Limb (tissue), 2 donors: Measurements from ENCODE around the gene WBP11.
A peak's percentile ranks its signal among the peaks of the same experiment; 100 is the strongest.

Experiments used
- DNase-seq, 2 donors: peaks; one replicate each; pipeline ENCODE4 v3.0.0-alpha.2; 2016; ENCODE audit errors: extremely low spot score in 2 of 2

WBP11 gene

DNA sequence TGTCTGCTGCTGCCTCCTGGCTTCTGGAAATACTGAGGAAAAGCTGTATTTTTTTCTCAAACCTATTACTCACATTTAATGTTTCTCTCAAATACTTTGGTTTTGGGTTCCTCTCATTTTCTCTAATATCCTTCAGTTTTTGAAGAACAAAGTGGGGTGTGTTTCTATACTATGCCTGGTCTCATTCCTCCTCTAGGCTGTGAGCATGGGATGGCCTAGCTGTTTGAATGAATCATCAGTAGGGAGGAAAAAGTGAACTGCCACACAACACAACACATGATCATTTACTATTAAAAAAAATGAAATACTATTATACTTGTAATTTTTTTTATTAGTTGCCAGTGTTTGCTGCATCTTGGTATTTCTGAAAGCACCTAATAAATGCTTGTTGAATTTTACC is 22.0 kb upstream of the WBP11 start:
- no peak for DNase-seq

DNA sequence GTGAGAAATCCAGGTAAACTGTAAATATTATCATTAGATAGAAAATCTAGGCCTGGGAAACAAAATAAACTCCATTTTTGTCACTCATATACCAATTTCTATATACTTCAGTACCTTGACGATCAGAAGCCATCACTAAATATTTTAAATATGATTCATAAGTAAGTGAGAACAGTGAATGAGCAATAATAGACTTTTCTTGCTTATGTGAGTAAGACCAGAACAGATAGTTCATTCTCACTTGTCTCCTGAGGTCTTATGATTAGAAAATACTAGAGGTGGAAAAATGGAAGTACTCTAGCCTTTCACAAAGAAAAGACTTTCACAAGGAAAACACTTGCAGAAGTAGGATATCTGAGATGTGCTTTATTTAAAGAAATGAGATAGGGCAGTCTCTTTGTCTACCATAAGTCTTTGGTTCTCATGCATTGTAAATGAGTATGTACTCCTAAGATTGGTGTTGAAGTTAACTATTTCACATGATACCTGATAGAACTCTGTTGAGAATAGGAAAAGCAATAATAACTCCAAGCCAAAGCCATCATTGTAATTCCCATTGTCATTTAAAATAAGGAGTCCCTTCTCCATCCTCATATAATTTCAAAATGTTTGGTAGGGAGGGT is 20.8 kb upstream of the WBP11 start:
- no peak for DNase-seq

DNA sequence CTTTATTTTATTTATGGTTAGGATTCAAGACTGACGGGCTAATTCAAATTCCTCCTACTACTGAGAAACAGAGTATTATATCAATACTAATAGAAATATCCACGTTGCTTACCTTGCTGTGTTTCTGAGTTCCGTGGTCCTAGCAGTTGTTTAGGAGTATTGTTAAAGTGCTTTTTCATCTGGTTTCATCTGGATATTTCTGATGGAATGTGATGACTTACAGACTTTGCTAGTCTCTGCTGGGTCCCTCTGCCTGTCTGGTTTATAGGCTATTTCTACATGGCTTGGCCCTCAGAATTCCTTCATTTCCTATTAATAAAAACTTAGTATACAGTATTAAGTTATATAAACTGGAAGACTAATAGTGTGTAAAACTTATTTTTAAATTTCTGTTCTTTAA is 10.7 kb upstream of the WBP11 start, which contains the start of gene SMCO3:
Gene SMCO3, minus strand, starts transcription at position 169 of the 400 bp plus-strand sequence. CDS start 7,502 bp downstream, outside the sequence.
- DNase-seq = no peak

DNA sequence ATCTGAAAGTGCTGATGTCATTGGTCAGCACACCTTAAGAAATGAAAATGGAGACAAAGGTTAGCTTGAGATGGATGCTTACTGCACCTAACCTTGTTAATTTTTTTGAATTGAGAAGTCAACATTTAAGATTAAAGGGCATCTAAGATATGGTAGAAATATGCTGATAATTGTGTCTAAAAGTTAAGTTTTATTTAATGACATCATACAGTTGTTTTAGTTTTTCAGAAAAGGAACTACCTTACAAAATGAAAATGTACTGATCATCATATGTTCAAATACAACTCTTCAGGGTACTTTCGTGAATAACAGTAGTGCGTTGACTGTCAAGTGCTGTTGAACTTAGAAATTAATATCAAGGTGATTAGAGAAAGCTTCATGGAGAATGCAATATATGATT is 8.2 kb upstream of the WBP11 start:
- no peak for DNase-seq

DNA sequence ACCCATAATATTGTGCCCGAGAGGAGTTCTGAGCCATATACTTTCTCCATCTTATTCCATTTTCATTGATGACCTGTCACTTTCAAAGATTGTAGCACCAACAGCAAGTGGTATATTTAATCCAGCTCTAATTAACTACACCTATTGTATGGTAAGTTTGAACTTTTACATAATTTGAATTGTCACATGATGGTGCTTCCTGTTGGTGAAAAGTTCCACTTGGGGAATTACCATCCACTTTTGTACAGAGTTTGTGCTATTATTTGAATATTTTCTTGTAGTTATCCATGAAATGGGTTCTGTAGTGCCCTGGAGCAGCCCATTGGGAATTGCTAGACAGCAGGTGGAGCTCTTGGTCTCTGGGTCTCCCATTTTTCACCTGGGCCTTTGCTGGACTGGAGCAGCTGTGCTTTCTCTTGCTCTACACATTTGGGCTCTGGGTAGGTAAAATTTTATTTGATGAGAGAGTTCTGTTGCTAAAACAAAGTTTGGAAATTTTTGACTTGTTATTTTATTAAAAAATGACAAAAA is 7.7 kb upstream of the WBP11 start:
- no peak for DNase-seq

DNA sequence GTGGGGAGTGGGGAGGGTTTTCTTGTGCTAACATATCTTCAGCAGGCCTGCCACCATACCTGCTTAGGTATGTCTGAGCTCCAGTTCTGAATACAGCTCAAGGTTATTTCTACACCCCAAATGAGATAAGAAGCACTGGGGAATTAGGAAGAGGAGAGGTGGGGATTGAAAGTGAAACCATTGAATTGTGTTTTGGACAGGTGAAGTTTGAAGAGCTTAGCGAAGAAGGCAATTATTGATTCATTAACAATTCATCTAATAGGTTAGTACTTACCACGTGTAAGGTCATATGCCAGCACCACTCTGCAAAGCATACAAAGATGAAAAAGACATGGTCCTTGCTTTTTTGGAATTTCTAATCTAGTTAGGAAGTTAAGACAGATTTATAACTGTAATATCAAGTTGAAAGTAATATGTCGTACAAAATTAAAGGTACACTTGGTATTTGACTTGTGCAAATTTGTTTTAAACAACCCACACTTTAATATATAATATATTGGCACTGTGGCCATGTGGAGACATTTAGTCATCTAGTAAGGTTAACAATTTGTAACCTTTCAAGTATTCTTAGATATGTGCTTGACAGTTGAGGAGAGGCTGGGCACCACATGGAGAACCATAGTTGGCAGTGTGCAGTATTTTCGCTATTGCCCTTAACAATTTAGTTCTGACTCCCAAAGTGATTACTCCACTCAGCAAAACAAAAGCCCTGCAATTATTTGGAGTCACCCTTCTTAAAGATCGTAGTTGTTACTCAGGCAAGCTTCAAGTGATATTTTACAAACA is 7.1 kb upstream of the WBP11 start:
- no peak for DNase-seq

DNA sequence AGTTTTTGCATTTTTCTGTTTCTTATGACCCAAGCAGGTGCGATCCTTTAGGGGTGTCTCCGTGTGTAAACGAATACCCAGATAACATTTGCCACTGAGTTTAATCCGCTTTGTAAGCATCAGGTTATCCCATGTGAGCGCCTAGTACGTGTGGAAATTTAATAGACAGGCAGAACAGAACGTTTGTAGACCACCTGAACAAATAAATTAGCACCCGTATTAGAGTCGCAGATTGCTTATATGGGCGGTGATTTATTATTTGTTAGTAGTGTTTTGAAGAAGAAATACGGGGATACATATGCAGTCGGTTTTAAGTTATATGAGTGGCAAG is 517 bp upstream of the WBP11 start:
- peak in 1 of 2 donors; percentile 28 for DNase-seq

DNA sequence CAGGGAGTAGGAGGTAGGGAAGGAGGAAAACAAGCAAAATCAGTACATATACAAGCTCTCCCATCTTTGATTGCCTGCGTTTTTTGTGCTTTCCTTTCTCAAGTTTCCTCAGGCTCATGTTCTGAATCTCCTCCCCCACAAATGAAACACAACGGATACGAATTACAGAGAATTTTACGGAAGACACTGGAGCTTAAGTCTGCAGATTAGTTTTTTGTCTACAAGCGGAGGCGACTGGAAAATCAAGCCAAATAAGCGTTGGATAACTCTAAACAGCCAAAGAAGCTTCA is 612 bp downstream of the WBP11 start:
- DNase-seq = no peak

DNA sequence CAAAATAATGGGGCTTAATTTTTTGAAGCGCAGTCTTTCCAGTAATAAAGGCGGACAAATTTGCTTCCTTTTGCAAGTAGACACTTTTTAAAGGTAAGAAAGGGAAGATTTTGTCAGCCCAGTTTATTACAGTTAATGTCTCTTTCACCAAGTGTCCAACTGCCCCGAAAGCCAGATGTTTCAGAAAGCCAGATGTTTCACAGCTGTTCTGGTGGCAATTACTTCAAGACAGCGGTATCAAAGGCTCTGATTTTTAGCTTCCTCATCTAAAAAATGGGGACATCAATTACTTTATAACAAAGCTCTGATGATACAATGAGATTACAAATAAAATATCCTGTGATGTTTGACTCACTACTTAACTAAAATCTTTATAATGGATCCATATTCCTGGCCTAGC is 1.0 kb downstream of the WBP11 start:
- no peak for DNase-seq

DNA sequence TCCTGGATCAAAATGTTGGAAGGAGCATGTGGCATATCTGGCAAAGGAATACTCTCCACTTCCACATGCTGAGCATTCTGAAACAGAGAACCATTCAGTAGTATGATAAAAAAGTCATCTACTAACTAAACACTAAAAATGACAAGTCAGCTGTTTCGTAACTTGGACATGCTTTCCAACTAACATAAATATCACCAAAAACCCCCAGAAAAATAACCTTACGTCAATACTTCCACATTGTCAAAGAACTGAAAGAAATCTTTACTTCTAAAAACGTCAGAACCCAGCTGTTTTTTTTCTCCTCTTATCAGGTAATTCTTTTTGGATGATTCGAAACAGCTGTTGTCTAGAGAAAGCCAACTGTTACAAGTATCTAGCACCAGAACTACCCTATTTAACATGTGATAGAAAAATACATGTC is 8.2 kb downstream of the WBP11 start:
- DNase-seq = no peak

DNA sequence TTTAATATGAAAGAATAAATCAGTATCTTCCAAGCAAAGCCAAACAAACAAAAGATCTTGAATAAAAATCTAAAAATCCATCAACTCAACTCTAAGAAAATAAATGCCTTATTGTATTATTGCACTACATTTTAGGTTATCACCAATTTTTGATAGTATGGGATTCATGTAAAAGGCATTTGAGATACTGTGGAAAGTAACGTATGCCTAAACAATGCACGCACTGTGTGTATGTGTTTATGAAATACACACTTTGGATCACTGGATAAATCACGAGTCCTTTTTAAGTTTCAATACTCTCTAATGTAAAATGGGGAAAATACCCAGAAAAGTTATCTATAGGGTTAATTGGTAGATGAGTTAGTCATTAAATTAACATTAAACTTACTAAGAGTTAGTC is 17.7 kb downstream of the WBP11 start:
- DNase-seq = no peak

DNA sequence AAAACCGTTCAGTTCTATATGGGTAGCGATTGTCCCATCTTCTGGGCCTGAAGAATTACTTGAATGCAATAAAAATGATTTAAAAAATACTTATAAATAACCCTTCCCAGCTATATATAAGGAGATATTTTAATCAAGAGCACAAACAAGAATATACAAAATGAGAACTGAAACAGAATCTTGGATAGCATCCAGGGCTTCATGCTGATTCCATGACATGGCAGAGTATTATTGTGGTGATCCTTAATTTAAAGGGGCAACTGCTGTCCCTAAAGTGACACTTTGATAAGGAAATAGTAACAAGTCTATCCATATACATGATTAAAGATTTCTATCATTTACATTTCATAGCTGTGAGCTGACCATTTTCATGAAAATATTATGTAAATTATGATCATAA is 18.8 kb downstream of the WBP11 start:
- DNase-seq = no peak

DNA sequence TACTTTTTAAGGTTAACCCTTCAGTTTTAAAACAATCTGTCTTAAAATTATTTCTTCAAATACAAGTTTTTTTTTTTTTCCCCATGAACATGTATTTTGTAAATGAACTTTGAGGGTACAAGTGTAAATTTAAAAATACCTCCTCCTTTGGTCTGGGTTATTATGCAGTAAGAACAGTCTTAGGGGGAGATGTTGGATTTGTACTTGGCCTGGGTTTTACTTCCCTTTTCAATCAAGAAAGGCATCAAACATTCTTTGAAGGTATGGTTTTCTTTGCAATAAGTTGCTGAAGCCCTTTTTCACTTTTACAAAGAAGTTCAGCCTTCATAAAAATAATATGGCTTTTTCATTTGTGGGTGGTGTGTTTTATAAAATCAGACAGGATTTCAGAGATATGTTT is 20.5 kb downstream of the WBP11 start:
- no peak for DNase-seq

DNA sequence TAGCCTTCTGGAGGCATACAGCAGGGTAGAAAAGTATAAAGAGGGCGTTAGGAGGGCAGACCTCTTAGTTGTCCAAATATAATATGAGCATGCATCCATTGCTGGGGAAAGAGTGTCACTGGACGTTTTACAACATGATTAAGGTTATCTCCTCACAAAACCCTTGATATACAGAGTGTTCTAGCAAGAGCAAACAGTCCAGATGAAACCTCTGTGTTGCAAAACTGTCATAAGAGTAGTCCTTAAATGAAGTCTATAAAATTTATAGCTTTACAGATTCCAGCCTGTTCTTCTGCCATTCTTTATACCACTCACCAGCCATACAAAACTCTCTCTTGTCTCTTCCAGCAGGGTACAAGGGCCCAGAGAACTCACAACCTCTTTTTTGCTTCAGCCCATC is 21.7 kb downstream of the WBP11 start:
- no peak for DNase-seq

DNA sequence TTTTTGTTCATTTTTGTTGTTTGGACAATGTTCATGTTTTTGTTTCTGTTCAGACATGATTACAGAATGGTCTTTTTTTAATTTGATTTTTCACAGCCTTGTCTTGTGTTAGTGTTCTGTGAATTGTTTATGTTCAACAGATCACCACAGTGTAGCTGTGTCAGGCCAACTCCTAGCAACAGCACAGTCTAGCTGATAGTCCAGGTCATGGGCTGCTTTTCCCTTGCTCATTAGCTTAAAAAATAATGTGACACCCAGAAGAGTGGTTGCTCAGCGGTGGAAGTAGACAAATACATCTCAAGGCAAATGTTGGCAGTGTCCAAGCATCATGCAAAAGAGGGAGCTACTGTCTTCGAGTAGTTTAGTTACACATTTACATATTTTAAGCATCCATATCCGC is 22.4 kb downstream of the WBP11 start:
- DNase-seq = no peak

DNA sequence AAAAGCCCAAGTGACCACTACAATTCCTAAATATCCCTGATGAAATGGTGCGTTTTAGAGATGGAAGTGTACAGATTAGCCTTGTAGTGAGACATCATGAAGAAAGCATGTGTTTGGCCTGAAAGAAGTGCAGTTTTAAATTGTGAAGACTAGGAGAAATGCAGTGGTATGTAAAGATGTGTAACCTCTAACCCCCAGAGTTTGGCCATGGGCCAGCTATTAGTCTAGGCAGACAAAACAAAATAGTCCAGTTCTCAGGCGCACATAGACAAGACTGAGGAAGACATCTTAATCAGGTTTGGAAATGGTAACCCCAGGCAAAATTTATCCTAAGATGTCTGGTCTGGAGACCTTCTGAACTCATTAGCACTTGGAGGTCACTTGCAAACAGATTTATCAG is 23.4 kb downstream of the WBP11 start:
- DNase-seq = no peak

DNA sequence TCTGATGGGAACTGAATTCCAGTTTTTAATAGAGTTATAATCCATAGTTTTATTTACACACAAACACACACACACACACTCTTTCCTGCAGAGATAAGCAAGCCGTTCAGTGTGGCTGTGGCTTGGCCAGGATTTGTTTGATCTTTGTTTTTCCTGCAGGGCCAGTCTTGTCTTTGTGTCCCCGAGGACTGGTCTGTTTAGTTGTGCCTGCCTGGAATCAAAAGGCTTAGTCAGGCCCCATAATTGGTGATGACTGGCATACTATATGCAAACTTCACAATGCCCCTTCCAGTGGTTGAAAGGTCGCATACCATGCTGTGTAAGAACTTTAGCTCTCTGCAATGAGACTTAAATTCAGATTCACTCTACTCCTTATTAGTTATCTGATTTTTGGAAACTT is 26.0 kb downstream of the WBP11 start:
- DNase-seq = no peak

DNA sequence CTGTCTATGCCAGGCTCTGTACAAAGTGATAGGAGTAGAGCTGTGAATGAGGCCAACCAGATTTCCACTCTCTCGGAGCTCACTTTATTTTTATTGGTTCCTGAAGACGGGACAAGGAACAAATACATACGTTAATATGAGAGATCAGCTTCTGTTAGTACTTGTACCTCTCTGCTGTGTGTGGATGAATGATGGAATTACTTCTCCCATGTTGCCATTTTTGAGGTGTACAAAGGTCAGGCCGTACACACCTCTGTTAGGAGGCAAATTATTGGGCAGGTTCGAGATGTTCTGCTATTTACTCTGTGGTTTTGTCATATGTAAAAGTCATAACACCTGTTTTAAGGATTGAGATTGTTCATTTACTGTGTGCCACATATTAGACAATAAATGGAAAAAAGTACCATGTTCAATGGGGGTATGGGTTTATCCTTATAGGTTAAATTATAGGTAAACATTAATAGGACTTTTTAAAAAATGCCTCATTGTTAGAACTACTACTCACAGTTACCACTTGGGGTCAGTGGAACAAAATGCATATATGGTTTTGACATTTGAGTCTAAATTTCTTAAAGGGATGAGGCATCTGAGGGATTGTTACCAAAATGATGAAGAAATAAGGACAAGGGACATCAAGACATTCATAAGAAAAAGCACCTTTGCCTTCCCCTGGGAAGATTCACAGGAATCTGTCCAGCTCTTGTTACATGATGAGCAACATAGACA is 26.9 kb downstream of the WBP11 start:
- DNase-seq = no peak

DNA sequence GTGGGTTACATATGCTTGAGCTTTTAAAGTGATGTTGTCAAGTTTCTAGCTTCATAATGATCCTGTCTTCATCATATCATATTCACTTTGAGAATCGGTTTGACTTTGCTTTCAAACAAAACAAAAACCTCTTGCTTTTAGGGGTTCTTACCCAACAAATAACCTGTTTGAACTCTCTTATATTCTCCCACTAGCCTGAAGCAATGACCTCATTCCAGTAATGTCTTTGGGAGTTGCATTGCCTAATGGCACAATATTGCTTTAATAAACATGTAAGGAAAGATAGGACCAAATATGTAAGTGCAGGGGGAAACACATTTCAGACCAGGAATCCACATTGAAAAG is 27.7 kb downstream of the WBP11 start:
- no peak for DNase-seq

DNA sequence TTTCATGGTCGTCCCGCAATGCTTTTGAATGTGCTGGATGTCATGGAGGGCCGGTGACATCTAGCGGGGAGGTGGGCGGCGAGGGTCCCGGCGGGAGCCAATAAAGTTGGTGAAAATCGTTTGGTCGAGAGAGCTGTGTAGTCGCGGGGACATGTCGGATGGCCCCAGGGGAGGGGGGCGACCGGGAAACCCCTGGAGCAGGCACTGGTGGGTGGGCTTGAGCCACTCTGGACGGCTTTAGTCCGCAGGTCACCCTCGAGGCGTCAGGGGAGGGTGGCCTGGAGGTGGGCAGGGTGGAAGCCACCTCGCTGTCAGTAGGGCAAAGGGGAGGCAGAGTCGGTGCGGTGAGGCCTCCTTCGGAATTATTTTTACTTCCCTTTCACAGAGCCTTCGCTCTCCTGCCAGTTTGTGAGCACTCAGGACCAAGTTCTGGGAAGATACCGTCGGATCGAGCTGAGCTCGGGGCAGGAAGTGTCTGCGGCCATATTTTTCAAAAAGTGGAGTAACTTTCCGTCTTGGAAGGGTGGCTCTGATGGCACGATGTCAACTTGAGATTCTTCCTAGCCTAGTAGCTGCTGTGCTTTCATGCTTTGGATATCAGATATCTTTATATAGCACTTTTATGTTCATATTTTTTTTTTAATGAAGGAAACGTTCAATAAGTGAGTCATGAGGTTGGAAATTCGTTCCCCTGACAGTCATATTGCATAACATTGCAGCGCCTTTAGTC is 28.2 kb downstream of the WBP11 start:
- DNase-seq = peak; percentile 14 to 76

DNA sequence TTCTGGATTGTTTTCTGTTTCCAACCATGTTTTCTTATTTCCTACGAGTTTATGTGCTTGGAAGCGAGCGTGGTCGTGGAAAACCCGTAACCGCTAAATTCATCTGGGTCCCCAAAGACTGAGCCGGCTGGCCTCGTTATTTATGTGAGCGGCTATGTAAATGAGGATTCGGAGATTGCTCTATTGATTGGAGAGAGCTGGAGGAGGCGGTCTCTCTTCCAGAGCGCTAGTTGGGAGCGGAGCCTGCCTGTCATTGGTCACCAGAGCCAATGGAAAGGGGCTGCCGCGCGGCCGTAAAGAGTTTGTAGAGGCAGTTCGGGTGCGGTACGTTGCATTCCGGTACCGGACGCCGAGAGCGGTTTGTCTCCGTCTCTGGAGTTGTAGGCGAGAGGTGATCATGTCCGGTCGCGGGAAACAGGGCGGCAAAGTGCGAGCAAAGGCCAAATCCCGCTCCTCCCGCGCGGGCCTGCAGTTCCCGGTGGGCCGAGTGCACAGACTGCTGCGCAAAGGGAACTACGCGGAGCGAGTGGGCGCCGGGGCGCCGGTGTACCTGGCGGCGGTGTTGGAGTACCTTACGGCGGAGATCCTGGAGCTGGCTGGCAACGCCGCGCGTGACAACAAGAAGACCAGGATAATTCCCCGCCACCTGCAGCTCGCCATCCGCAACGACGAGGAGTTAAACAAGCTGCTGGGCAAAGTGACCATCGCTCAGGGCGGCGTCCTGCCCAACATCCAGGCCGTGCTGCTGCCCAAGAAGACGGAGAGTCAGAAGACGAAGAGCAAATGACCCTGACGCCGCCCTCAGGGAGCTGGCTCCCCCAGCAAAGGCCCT is 29.0 kb downstream of the WBP11 start:
- peak; percentile 92 to 96 for DNase-seq
